Endothelial cell of umbilical vein (primary cell): ENCODE data around the gene PARP1. TPM values are rescaled to one million over a fixed set of nuclear protein-coding genes. Genes with fewer than 3 reads are reported as not detected.

ENCODE experiments used
- BruUV-seq: library from RNA; stranded (reverse); fragments of 400-500 nt; replicated peaks from 2 replicates; lab custom pipeline; 2021; lab: Mats Ljungman, UMichigan
- CTCF ChIA-PET: fragments of 300-600, 350-600 bp; sonication (Branson Sonifier 250); formaldehyde crosslinking; loops from one replicate; lab custom pipeline; 2021; ENCODE audit warnings: antibody characterized with exemption, inconsistent platforms; lab: Charles Lee
- POLR2A ChIA-PET: fragments of 300-600, 350-600 bp; sonication (Branson Sonifier 250); formaldehyde crosslinking; loops from one replicate; lab custom pipeline; 2021; ENCODE audit warnings: antibody characterized with exemption, inconsistent platforms; lab: Charles Lee
- DNase-seq: peaks from one replicate; pipeline ENCODE4 v3.0.0-alpha.2; 2011; ENCODE audit warnings: low read depth, low spot score
- FAIRE-seq: peaks from 2 replicates; lab custom pipeline; 2011; peaks lifted over from hg19 to GRCh38; lab: Jason Lieb, UNC
- H2AFZ ChIP-seq: 2 replicates; pipeline ENCODE4 v1.6.0; 2012; ENCODE audit warnings: low read depth, low read length, control low read depth, inconsistent platforms
- H3K27ac ChIP-seq: 2 replicates; pipeline ENCODE4 v1.5.1; 2011; ENCODE audit warnings: low read depth, mild to moderate bottlenecking, control low read depth, low read length, moderate library complexity; ENCODE audit not compliant: insufficient read depth
- H3K27me3 ChIP-seq, 2 experiments: 2 replicates each; pipeline versions ENCODE4 v1.6.0 to v1.6.1; 2011; ENCODE audit warnings: low read length in 2 of 2, mixed read lengths in 1 of 2; ENCODE audit not compliant: control insufficient read depth in 2 of 2, insufficient read depth in 2 of 2
- H3K36me3 ChIP-seq, 2 experiments: 2 replicates in 1 of 2; 3 replicates in 1 of 2; pipeline ENCODE4 v1.5.1; 2011; ENCODE audit warnings: low read length in 2 of 2, mild to moderate bottlenecking in 1 of 2, moderate library complexity in 1 of 2; ENCODE audit not compliant: control insufficient read depth in 2 of 2, insufficient read depth in 2 of 2; ENCODE audit errors: extremely low read depth in 1 of 2
- H3K4me1 ChIP-seq: 3 replicates; pipeline ENCODE4 v1.5.1; 2011; ENCODE audit warnings: mild to moderate bottlenecking, low read length; ENCODE audit not compliant: control insufficient read depth, insufficient read depth; ENCODE audit errors: extremely low read depth
- H3K4me2 ChIP-seq: 2 replicates; pipeline ENCODE4 v1.6.1; 2011; ENCODE audit warnings: low read length, control low read depth, mixed read lengths; ENCODE audit not compliant: insufficient read depth
- H3K4me3 ChIP-seq, 3 experiments: fragments of 200-600 bp in 1 of 3; sonication (generic), shearing (Covaris generic) in 1 of 3; replicated peaks in 1 of 3; 2 replicates each; pipeline ENCODE4 v1.5.1; 2011 to 2016; ENCODE audit warnings: control low read depth in 3 of 3, low read length in 3 of 3, mild to moderate bottlenecking in 2 of 3, inconsistent platforms in 1 of 3, low read depth in 1 of 3, moderate library complexity in 1 of 3; ENCODE audit not compliant: insufficient read depth in 1 of 3
- H3K79me2 ChIP-seq: 2 replicates; pipeline ENCODE4 v1.6.0; 2012; ENCODE audit warnings: low read length, inconsistent platforms; ENCODE audit not compliant: control insufficient read depth, insufficient read depth
- H3K9ac ChIP-seq: replicated peaks from 2 replicates; pipeline ENCODE3; 2011; ENCODE audit warnings: low read length, control low read depth; ENCODE audit not compliant: insufficient read depth; ENCODE audit errors: extremely low read depth
- H3K9me1 ChIP-seq: replicated peaks from 3 replicates; pipeline ENCODE4 v1.6.0; 2011; ENCODE audit warnings: mild to moderate bottlenecking, low read length; ENCODE audit not compliant: control insufficient read depth, insufficient read depth; ENCODE audit errors: extremely low read depth
- H3K9me3 ChIP-seq: replicated peaks from 2 replicates; pipeline ENCODE4 v1.5.1; 2012; ENCODE audit warnings: low read length, inconsistent platforms; ENCODE audit not compliant: control insufficient read depth, insufficient read depth
- H4K20me1 ChIP-seq: replicated peaks from 2 replicates; pipeline ENCODE3; 2011; ENCODE audit warnings: mild to moderate bottlenecking, low read length; ENCODE audit not compliant: control insufficient read depth, insufficient read depth; ENCODE audit errors: extremely low read depth
- EZH2 ChIP-seq: IDR thresholded peaks from 2 replicates; pipeline ENCODE4 v1.6.1; 2012; ENCODE audit warnings: borderline replicate concordance, low read depth, mild to moderate bottlenecking, moderate library complexity, low read length, inconsistent platforms; ENCODE audit not compliant: severe bottlenecking
- FOS ChIP-seq: IDR thresholded peaks from 2 replicates; pipeline ENCODE4 v1.6.1; 2011; ENCODE audit warnings: mild to moderate bottlenecking, low read length, moderate library complexity, borderline replicate concordance; ENCODE audit not compliant: insufficient read depth
- GATA2 ChIP-seq: IDR thresholded peaks from 2 replicates; pipeline ENCODE4 v1.7.0; 2011; ENCODE audit warnings: low read depth, mild to moderate bottlenecking, moderate library complexity, mixed read lengths, low read length; ENCODE audit not compliant: insufficient read length, insufficient read depth
- JUN ChIP-seq: IDR thresholded peaks from 2 replicates; pipeline ENCODE4 v1.6.1; 2011; ENCODE audit warnings: borderline replicate concordance, low read depth; ENCODE audit not compliant: insufficient read length, insufficient read depth
- MYC ChIP-seq: IDR thresholded peaks from one replicate; pipeline ENCODE4 v1.6.1; 2011; ENCODE audit warnings: mild to moderate bottlenecking, low read depth, low read length
- POLR2A ChIP-seq: IDR thresholded peaks from 2 replicates; pipeline ENCODE4 v1.6.1; 2012; ENCODE audit warnings: low read depth, mild to moderate bottlenecking, control low read depth, low read length
- POLR2AphosphoS5 ChIP-seq: IDR thresholded peaks from 2 replicates; pipeline ENCODE4 v1.6.1; 2012; ENCODE audit warnings: low read depth, mild to moderate bottlenecking, control low read depth, low read length, moderate library complexity; ENCODE audit not compliant: insufficient read depth
- dilution Hi-C: fragments of 300-500 bp; cut with MboI; formaldehyde crosslinking; loops from one replicate; pipeline ENCODE4 v1.15.0; 2019; ENCODE audit warnings: low sequenced_read_pairs; ENCODE audit not compliant: extremely low pct_ligation_motif_present
- intact Hi-C: fragments of 100-400 bp; cut with micrococcal nuclease; formaldehyde crosslinking; loops from one replicate; pipeline ENCODE4 v1.10.0; 2022
- polyA plus RNA-seq, 4 experiments: library from polyadenylated mRNA; depleted of rRNA in 3 of 4; stranded (reverse) in 3 of 4; unstranded in 1 of 4; fragments of >200 nt; gene quantifications; 2 replicates each; pipeline versions ENCODE4 v1.2.1 to v1.2.3, GENCODE V29; 2011 to 2012; ENCODE audit warnings: missing spikeins in 1 of 4
- total RNA-seq: library from RNA; stranded (reverse); gene quantifications from 2 replicates; pipeline ENCODE4 v1.2.3, GENCODE V29; 2021
- TF ChIP-seq, protein P1 (sequence below): IDR thresholded peaks from 2 replicates; pipeline ENCODE4 v1.6.1; 2011; ENCODE audit not compliant: insufficient read depth, insufficient read length
- TF ChIP-seq, protein P2 (sequence below), 2 donors: IDR thresholded peaks; 1 replicate in 1 of 2; 2 replicates in 1 of 2; pipeline ENCODE4 v1.5.1; 2011; ENCODE audit warnings: low read length in 2 of 2, mild to moderate bottlenecking in 2 of 2, moderate library complexity in 2 of 2, control low read depth in 1 of 2, inconsistent platforms in 1 of 2, low read depth in 1 of 2; ENCODE audit not compliant: insufficient read depth in 1 of 2; ENCODE audit errors: extremely low read depth in 1 of 2

PARP1 gene
- total and polyA plus RNA-seq, 2 donors (not counting 3 experiments of a cell fraction or from before 2014, with no cell fraction given), result 136 to 160 TPM

DNA sequence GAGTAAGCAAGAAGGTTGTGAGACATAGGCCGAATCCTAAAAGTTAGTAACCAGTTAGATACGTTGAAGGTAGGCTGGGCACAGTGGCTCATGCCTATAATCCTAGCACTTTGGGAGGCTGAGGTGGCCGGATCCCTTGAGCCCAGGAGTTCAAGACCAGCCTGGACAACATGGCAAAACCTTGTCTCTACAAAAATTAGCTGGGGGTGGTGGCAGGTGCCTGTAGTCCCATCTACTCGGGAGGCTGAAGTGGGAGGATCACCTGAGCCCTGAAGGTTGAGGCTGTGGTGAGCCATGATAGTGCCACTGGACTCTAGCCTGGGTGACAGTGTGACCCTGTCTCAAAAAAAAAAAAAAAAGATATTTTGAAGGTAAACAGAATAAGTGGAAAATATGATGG, 1.5 kb upstream of the PARP1 start:
- Histone ChIP-seq H3K9me1 (no peaks in the 10 kb centered on the region), H3K4me1 (peaks cover 15% of the 10 kb centered on the region), H3K9ac (no peak overlapping the region), H3K79me2 (peaks cover 30% of the 10 kb centered on the region), H4K20me1 (no peaks in the 10 kb centered on the region), H3K36me3 (no peaks in the 10 kb centered on the region), H3K27ac (no peak overlapping the region), H3K27me3 (peaks cover 7 to 10% of the 10 kb centered on the region in 2 experiments), H2AFZ (no peak overlapping the region), H3K9me3 (no peaks in the 10 kb centered on the region), H3K4me2 (no peak overlapping the region), H3K4me3 (no peak overlapping the region)
- TF ChIP-seq, protein P1, sequence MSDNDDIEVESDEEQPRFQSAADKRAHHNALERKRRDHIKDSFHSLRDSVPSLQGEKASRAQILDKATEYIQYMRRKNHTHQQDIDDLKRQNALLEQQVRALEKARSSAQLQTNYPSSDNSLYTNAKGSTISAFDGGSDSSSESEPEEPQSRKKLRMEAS, result no peak
- TF ChIP-seq GATA2 (no peak), FOS (no peak), POLR2A (no peak), POLR2AphosphoS5 (no peak), MYC (no peak), JUN (no peak), EZH2 (no peak)
- TF ChIP-seq, protein P2, sequence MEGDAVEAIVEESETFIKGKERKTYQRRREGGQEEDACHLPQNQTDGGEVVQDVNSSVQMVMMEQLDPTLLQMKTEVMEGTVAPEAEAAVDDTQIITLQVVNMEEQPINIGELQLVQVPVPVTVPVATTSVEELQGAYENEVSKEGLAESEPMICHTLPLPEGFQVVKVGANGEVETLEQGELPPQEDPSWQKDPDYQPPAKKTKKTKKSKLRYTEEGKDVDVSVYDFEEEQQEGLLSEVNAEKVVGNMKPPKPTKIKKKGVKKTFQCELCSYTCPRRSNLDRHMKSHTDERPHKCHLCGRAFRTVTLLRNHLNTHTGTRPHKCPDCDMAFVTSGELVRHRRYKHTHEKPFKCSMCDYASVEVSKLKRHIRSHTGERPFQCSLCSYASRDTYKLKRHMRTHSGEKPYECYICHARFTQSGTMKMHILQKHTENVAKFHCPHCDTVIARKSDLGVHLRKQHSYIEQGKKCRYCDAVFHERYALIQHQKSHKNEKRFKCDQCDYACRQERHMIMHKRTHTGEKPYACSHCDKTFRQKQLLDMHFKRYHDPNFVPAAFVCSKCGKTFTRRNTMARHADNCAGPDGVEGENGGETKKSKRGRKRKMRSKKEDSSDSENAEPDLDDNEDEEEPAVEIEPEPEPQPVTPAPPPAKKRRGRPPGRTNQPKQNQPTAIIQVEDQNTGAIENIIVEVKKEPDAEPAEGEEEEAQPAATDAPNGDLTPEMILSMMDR (IDR thresholded peaks at IDR 0.05; ENCODE audit: extremely low read depth in 1 of 2, insufficient read depth in 1 of 2, low read depth in 1 of 2, low read length in 2 of 2), result no peak
- no peak for DNase-seq
- POLR2A ChIA-PET, result no interaction called here
- no peak for FAIRE-seq
- dilution Hi-C loops (no loop called here), intact Hi-C loops (loop anchor here (2.0 kb wide), 2 partner anchors 101 to 285 kb away; partner anchors contain the start of gene LIN9)
- BruUV-seq, result no TSS peak
- CTCF ChIA-PET, result interaction anchor here (0.7 to 1.4 kb wide), 2 partner anchors 26 to 1439 kb away, joined by 3 read pairs; no protein-coding TSS in a partner anchor
